Kidney tubule cell (primary cell): Measurements from ENCODE around the gene RWDD3.
A peak's percentile ranks its signal among the peaks of the same experiment; 100 is the strongest.

ENCODE experiments used
- DNase-seq: peaks from one replicate; pipeline ENCODE4 v3.0.0-alpha.2; 2018; ENCODE audit warnings: low spot score

The RWDD3 gene

GRCh38 chr1:95230256-95230655 is 3.8 kb upstream of the RWDD3 start:
- DNase-seq: no peak

DNA sequence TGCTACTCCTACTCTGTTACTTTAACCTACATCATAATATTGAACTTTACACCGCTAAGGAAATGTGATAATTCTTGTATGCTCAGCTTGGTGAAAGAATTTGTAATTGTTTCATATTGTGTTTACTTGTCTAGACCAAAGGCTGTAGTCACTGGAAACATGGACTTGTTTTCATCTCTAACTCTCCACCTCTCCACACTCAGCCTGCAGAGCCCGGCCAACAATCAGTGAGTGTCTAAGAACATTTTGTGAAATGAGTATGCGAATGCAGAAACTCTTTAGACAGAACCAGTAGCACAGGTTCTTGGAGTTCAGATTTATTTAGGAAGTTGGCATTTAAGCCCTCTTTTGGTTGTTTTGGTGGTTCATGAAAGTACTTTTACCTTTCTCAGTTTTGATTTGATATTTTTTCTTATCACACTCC is 3.2 kb upstream of the RWDD3 start:
- DNase-seq: no peak

- no peak for DNase-seq
These were observed 1.2 kb upstream of the RWDD3 start for GRCh38 chr1:95232646-95233318.

DNA sequence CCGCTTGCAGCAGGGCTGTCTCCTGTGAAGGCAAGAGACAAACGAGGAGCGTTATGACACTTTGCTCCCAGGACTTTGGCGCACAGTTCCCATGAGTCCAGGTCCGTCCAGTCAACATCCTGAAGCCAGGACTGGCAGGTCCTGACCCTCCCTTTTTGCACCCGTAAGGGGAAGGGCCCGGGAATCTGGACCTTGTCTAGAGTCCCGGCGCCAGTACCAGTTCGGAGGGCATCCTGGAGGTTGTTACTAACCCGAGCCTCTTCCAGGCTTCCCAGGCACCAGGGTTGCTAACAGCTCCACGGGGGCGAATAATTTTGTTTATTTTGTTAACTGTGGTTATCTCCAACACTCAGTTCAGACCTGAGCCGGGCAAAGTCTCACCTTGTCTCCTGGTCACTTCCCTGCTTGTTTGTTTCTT is 682 bp upstream of the RWDD3 start:
- peak; percentile 46 for DNase-seq

DNA sequence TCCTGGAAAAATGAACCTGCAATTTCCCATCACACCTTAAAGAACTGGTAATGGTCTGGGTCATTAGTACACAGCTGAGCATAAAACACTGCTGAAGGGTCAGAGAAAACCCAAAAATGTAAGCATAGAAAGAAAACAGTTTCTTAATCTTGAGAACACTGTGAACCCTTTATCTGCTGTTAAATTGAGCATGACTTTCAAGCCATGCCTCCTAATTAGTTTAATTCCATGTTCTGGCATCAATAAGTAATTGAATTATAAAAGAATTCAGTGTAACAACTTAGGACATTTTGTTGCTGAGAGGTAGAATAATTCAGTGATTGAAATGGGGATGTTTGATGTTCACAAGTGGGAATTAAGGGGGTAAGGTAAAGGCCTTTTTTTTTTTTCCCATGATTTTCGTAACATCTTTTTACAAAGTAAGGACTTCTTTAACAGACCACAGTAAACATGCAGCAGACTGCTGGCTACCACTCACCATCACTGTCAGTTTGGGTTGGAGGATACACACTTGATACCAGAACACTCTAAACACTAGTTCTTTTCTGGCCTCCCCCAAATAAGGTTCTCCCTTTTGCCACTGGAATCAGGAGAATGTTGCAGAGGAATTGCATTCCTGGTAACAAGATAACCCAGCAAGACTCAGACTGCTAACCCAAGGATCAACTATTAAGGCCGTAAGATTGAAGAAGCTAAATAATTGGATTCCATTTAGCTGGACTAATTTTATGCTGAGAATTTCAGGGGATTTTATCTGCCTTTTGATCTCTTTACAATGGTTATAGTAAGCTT is 3.0 kb downstream of the RWDD3 start:
- DNase-seq: no peak

DNA sequence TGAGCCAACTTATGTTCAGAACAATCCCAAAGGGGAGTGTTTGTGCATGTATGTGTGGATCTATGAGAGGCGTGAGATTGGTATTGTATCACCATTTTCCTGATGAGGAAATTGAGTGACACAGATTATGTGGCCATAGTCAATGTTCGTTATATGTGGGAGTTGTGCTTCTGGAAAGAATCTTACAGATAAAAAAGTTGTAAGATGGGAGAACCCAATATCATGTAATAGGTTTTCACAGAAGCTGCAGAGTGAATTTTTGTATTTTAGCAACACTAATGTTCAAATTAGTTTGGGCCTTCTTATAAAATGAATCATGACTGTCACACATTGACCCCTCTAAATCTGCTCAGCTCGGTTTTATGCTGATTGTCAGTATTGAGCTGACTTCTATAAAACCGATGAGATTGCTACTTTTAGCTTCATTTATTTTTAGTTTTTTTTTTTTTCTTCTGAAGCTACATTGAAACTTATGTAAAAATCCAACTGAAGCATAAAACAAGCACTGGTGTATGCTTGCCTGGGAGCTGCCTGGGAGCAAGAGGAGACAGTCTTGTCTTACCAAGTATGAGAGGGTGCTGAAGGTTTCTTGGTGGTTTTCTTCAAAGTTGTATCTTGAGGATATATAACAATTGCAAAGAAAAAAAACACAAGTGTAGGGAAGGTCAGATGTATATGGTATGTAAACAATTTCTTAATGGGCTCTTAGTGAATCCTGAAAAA is 4.1 kb downstream of the RWDD3 start:
- DNase-seq: no peak

DNA sequence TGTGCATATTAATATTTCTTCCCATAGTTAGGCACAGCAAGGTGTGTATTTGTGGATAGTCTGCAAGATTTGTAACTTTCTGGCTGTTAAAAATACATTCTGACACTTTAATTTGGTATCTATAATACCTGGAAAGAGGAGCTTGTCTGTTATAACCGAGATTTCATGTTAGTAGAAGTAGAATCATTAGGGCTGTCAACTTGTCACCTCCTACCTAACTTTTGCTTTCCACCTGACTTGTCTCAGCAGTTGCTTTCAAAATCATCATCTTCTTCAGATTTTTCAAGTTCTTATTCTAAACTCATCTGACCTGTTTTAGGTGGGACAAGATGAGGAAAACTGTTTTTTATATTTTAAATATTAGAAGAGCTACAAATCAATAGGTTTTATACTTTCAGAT is 11.0 kb downstream of the RWDD3 start:
- no peak for DNase-seq

DNA sequence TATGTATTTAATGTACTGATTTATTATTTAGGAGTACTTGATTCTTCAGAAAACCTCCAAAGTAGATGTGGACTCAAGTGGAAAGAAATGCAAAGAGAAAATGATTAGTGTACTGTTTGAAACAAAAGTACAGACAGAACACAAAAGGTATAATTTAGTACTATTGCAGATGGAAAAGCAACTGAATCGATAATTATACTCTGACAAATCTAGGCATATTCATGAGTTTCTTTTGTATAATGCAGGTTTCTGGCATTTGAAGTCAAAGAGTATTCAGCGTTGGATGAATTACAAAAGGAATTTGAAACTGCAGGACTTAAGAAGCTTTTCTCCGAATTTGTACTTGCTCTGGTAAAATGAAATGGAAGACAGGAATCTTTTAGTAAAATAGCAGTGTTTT is 12.5 kb downstream of the RWDD3 start:
- DNase-seq: no peak

DNA sequence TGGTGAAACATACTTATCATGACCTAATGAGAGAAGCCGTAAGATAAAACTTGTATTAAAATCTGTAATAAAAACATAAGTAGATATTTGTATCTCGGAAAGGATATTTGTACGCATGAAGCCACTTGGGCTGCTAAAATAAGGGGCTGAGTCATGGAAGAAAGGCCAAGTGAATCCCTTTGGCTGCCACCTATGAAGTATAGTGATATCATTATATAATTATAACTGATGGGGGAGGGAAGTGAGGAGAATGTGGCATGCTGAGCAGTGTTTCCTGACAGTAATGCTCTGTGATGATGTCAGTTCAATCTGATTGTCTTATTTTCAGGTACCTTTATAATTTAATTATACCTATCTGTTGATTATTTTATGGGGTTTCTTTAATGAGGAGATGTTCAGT is 13.6 kb downstream of the RWDD3 start:
- DNase-seq: no peak

DNA sequence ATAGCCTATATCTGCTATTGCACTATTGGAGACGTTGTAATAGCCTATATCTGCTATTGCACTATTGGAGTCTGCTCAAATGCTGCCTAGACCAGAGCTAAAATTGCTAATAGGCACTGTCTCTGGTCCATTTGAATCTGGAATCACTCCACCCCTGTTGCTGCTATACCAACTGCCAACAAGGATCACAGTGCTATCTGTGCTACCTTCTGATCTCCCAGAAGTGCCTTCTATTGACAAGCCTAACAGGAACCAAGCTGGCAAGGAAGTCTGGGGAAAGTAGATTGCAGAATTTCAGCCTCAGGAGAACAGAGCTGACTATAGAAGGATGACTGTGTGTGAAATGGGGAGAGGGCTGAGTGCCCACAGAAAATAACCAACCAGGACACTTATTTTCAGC is 15.9 kb downstream of the RWDD3 start:
- DNase-seq: no peak

DNA sequence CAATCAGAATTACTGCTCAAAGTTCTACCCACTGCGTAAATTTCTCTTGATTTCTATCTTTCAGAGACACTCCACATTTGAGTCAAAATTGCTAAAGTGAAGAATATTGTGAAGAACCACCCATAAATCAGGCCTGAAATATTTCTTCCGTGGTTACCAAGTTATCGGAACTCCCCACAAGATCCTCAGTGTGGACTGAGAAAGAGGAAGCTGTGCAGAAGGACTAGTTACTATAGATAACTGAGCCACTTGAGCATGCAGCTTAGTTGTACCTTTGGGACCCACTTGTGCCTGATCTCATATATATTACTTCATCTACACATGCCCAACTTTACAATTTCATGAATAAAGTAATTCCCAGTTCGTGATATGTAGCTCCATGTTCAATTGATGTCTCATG is 18.4 kb downstream of the RWDD3 start:
- DNase-seq: no peak

- DNase-seq: no peak
These were observed 20.9 kb downstream of the RWDD3 start for GRCh38 chr1:95254959-95255358.

DNA sequence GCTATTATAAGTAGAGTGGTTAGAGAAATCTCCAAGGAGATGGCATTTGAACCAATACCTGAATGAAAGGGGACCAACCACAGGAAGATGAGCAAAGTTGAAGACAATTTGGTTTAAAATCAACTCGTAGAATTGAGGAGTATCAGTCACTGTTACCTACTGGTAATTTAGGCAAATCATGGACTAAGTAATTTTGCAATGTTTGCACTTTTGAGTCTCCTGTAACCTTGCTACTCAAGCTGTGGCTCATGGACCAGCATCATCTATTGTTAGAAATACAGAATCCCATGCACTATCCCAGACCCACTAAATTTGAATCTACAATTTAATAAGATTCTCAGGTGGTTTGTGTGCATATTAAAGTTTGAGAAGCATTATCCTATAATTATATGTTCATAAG is 21.8 kb downstream of the RWDD3 start:
- DNase-seq: no peak

- DNase-seq: peak; percentile 24
These were observed 23.7 kb downstream of the RWDD3 start for GRCh38 chr1:95257758-95258157.

- DNase-seq: no peak
These were observed 25.2 kb downstream of the RWDD3 start for GRCh38 chr1:95259245-95259644.

GRCh38 chr1:95262913-95263312 is 28.9 kb downstream of the RWDD3 start:
- DNase-seq: no peak

GRCh38 chr1:95263450-95263849 is 29.4 kb downstream of the RWDD3 start:
- no peak for DNase-seq

DNA sequence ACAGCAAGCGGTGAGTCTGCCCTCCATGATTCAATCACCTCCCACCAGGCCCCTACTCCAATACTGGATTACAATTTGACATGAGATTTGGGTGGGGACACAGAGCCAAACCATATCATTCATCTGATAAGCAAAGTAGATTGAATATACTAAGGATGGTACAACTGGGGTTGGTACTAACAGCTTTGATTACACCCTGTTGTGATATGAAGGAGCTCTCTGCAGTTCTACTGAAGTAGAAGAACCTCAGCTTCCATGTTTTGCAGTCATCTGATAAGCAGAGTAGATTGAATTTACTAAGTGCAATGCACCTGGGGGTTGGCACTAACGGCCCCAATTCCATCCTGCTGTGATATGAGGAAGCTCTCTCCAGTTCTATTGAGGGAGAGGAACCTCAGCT is 31.1 kb downstream of the RWDD3 start:
- no peak for DNase-seq

DNA sequence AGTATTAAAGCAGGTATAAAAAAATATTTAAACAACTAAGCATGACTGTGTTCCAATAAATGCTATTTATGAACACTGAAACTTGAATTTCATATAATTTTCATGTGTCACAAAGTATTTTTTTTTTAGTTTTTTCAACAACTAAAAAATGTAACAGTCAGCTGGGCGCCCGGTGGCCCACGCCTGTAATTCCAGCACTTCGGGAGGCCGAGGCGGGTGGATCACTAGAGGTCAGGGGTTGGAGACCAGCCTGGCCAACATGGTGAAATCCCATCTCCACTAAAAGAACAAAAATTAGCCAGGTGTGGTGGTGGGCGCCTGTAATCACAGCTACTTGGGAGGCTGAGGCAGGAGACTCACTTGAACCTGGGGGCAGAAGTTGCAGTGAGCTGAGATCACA is 42.4 kb downstream of the RWDD3 start:
- no peak for DNase-seq

- no peak for DNase-seq
These were observed 44.4 kb downstream of the RWDD3 start for GRCh38 chr1:95278173-95279006.

GRCh38 chr1:95281781-95282517 is 47.9 kb downstream of the RWDD3 start:
- DNase-seq: no peak

DNA sequence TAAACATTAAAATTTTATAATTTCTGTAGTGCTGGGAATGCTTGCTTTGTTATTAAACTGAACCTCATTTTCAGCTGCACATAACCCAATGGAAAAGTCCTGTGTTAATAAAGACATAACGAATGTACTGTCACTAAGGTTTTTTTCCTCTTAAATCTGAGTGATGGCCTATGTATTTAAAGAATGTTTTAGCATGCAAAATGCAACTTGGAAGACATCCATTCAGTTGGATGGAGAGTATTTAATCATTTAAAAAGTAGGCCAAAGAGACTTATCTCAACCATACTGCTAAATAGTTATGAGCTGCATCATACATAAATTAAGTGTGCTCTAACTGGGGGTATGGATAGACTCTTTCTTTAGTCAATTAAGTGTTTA is 48.5 kb downstream of the RWDD3 start:
- no peak for DNase-seq
